Stimulated activated CD8-positive, alpha-beta memory T cell treated with anti-CD3 and anti-CD28 coated beads, Interleukin-2, amount 100 ng/mL, for 1 hour (primary cell): Measurements from ENCODE around the gene AARS1.
A peak's percentile ranks its signal among the peaks of the same experiment; 100 is the strongest.
"Not testable (repeated sequence)": the region's sequence is repeated elsewhere in the genome, so short reads cannot be mapped to it uniquely, and the experiment has no call there.

ENCODE experiments used
- DNase-seq, 2 donors: peaks; one replicate each; pipeline ENCODE4 v3.0.0-alpha.2; 2020; ENCODE audit warnings: low read depth in 2 of 2

The AARS1 gene

DNA sequence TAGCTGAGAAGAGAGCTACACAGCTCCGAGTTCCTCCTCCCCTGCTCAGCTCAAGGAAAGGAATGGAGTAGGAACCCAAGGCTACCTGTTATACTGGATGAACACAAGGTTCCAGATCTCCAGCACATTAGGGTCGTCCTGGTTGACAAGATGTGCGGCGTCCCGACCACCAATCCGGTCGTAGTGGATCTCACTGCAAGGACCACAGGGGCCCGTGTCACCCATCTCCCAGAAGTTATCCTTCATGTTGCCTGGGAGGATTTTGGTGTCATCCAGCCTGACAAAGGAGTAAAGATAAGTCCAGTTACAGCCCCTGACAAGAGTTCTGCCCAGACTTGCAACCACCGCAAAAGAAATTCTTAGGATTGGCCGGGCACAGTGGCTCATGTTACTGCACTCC, 17.6 kb downstream of the AARS1 start:
- no peak for DNase-seq

- no peak for DNase-seq
Observed at GRCh38 chr16:70270176-70270575, 19.1 kb downstream of the AARS1 start.

- no peak for DNase-seq
Observed at GRCh38 chr16:70269471-70269870, 19.8 kb downstream of the AARS1 start.

DNA sequence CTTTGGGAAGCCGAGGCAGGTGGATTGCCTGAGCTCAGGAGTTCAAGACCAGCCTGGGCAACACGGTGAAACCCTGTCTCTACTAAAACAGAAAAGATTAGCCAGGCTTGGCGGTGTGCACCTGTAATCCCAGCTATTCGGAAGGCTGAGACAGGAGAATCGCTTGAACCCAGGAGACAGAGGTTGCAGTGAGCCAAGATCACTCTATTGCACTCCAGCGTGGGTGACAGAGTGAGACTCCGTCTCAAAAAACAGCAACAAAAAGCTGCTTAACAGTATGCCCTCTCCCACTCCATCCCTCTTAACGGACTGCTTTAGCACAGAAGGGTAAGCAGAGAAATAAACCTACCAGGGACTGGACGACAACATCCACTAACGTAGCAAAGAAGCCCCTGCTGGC, 21.4 kb downstream of the AARS1 start:
- not testable (repeated sequence) for DNase-seq

- DNase-seq, result no peak
Observed at GRCh38 chr16:70267516-70267915, 21.8 kb downstream of the AARS1 start.

GRCh38 chr16:70259903-70260302, 29.4 kb downstream of the AARS1 start:
- DNase-seq, result not testable (repeated sequence)

GRCh38 chr16:70258946-70259345, 30.4 kb downstream of the AARS1 start:
- DNase-seq, result no peak

DNA sequence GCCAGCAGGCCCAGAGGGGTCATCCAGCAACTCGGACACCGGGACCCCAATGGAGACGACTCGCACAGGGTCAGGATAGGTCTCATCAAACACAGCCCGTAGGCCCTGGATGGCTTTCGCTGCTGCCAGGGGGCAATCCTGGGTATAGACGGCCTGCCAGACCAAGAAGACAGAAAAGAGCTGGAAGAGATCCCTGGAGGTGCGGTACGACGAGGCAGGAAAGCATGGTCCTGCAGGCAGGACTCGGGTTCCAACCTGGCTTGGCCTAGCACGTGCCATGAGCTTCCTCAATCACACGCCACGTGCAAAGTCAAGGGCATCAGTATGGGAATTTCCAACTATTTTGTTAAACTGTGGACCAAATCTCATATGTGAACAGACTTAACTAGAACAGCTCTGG, 31.2 kb downstream of the AARS1 start:
- DNase-seq, result no peak

- no peak for DNase-seq
Observed at GRCh38 chr16:70257391-70257790, 31.9 kb downstream of the AARS1 start.

DNA sequence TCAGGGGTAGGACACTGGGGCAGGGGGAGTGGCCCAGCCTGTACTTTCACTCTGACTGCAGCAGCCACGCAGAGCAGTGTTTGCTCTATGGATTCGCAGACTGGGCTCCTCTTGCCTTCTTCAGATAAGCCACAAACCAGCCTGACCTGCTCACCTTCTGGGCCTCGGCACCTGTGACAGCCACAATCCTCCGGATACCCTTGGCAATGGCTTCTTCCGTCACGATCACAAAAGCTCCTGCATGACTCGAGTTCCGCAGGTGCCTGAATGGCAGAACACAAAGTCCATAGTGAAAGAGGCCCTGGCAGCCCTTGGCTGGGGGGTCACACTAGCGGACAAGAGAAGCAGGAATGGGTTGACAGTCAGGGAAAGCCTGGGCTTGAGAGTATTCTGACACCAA, 33.7 kb downstream of the AARS1 start:
- DNase-seq, result no peak

DNA sequence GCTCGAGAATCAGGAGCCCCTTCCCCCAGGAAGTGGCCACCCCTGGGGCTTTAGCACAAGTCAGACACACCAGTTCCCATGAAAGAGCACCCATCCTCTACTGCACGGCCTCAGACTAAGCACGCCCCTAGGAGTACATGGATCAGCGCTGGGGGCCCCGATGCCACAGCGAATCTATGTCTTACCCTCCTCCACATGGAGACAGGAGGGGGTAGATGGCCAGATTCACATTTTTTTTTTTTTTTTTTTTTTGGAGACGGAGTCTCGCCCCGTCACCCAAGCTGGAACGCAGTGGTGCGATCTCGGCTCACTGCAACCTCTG, 34.4 kb downstream of the AARS1 start:
- no peak for DNase-seq

DNA sequence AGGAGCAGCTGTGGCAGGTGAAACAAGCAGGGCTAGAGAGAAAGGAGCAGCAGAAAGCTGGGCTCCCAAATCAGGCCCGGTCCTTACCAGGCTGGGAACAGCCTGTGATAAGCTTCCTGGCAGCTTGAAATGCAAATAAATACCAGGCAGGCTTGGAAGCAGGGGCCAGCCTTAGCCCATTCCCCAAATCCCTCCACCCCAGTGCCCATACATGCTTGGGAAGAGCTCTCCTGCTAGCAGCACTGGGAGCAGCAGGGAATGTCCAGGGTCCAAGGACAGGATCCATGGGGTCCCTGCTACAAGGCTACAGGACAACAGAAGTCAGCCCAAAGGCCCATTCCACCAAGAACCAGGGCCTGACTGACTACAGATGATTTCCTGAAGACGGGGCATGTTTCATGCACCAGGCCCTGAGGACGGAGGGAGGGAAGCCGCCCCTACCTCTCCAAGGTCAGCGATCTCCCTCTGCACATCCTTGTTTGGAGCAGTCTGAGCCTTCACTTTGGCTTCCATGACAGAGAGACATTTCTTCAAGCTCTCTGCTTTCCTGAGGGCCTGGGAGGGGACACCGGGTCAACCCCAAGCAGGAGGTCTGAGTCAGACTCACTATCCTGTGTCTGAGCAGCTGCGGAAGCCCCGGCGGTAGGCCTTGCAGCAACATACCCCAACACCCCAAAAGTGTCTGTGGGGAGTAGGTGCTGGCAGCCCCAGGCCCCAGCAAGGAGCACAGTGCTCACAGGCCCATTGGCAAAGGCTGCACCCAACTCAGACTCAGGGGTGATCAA, 34.9 kb downstream of the AARS1 start:
- no peak for DNase-seq

DNA sequence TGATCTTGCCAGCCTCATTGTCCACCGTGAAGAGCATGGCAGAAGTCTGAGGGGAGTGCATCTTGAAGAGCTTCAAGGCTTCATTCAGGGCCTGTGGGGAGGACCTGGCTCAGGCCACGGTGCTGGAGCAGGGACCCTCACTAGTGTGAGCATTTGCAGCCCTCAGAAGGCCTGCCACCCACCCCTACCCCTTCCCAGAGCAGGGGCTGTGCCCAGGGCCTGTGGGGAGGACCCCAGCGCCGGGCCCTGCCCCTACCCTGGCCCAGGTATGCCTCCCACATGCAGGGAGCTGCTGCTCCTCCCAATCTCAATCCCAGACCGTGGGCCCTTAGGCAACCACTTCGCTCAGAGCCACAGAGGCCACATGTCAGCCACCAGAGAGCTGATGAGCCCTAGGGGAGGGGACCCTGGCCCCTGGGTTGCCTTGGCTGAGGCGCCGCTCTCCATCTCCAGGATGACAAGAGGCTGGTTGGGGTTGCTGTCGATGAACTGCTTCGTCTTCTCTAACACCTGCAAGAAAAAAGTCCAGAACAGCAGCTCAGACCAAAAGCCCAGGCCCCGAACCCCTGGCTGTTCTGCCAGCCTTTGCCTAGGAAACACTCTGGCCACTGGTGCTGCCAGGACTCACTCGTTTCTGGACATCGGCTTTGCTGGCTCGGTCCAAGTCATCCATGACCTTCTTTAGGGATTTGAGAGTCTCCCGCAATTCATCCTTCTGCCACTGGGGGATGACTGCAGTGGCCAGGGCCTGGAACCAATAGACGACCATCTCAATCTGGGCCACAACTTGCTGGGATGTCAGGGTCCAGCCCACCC, 35.8 kb downstream of the AARS1 start:
- no peak for DNase-seq

DNA sequence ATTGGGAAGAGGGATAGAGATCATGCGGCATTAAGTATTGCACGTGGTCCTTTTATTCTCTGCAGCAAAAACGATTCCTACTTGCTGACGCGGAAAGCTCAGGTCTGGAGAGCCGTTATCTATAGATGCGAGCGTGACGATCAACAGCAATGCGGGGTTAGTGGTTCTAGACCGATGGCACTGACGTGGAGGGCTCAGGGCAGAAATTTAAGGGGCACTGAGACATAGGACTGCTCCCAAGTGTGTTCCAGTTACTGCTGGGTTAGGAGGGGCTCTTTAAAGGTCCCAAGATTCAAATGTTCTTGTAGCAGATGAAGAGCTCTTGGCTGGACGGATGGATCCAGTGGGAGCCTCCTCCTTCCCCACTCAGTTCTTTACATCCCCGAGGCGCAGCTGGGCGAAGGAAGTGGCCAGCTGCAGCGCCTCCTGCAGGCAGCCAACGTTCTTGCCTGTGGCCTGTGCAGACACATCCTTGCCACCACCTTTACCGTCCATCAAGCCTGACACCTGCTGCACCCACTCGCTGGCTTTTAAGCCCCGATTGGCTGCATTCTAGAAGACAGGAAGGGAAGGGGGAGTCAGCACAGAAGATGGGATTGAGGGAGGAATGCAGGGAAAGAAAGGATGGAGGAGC, 36.8 kb downstream of the AARS1 start:
- no peak for DNase-seq

- DNase-seq, result peak; percentile 83 to 85
Observed at GRCh38 chr16:70251629-70252354, 37.5 kb downstream of the AARS1 start, which contains the start of gene EXOSC6. EXOSC6 (minus strand) TSS chr16:70251940; CDS start chr16:70251900, 40 bp downstream.

- DNase-seq, result peak in 1 of 2 donors; percentile 15
Observed at GRCh38 chr16:70250748-70251628, 38.3 kb downstream of the AARS1 start.

DNA sequence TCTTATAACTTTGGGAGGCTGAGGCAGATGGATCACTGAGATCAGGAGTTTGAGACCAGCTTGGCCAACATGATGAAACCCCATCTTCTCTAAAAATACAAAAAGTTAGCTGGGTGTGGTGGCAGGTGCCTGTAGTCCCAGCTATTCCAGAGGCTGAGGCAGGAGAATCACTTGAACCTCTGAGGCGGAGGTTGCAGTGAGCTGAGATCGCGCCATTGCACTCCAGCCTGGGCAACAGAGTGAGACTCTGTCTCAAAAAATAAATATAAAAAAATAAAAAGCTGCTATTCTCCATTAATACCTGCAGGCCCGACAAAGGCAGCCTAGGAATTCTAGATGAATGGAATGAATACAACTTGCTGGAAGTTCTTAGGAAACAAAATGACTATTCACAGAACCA, 39.6 kb downstream of the AARS1 start:
- not testable (repeated sequence) for DNase-seq

- not testable (repeated sequence) for DNase-seq
Observed at GRCh38 chr16:70238773-70239172, 50.5 kb downstream of the AARS1 start.

DNA sequence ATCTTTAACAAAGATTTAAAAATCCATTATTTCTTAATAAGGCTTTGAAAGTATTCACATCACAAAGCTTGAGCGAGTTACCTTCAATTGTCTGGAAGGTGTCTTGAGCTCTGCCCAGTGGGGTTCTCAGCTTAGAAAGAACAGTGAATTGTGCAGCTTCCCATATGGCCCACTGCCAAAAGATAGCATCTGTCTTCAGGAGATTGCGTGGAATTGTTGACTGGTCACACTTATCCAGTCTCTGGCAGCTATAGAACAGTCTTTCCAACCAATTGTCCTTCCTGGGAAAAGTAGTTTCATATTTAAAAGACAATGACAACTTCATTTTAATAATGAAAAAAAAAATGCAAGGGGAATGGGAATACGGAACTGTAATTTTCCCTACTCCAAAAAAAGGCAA, 57.5 kb downstream of the AARS1 start:
- not testable (repeated sequence) for DNase-seq

DNA sequence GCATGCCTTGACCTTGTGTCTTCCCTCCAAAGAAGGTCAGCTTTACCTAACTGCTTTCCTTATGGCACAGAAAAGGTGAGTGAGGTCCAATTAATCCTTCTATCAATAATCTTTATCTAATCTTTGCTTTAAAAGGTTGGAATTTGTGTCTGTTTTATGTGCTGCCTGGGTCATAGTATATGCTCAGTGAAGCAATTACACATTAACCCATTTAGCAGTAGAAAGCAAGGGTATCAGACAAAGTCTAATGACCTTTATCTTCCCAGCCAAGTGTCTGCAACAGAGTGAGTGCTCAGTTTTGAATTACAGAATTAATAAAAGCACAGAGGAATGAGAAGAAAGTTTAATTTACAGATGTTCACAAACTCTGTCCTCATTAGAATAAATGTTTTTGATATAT, 63.3 kb downstream of the AARS1 start:
- DNase-seq, result not testable (repeated sequence)

- DNase-seq, result not testable (repeated sequence)
Observed at GRCh38 chr16:70225430-70225829, 63.9 kb downstream of the AARS1 start.
